Loucy (cell line): ENCODE data around the gene NHSL2.

ENCODE experiments used
- CTCF ChIP-seq: fragments of 200-600 bp; sonication (generic); conservative IDR thresholded peaks from 2 replicates; pipeline ENCODE4 v1.5.1; 2014; ENCODE audit warnings: mild to moderate bottlenecking, antibody characterized with exemption, low read length
- EZH2phosphoT487 ChIP-seq: fragments of 200-600 bp; IDR thresholded peaks from 2 replicates; pipeline ENCODE4 v1.6.1; 2018; ENCODE audit warnings: antibody characterized with exemption, mild to moderate bottlenecking, moderate library complexity, borderline replicate concordance

GRCh38 chrX:72146527-72146926, 235.9 kb downstream of the NHSL2 start:
- TF ChIP-seq CTCF (no peak), EZH2phosphoT487 (no peak)
